Erythroblast (primary cell): ENCODE data around the gene PHACTR3.

ENCODE experiments used
- GATA1 ChIP-seq: IDR thresholded peaks from 2 replicates; pipeline ENCODE4 v1.6.1; 2011; ENCODE audit warnings: low read depth, mild to moderate bottlenecking, control low read depth, low read length, moderate library complexity
- POLR2A ChIP-seq: IDR thresholded peaks from 2 replicates; pipeline ENCODE4 v1.6.1; 2011; ENCODE audit warnings: mild to moderate bottlenecking, low read length

GRCh38 chr20:59692139-59692538 is 87.8 kb downstream of the PHACTR3 start:
- TF ChIP-seq POLR2A = no peak
- no peak for TF ChIP-seq GATA1
